ENCODE results near the gene DOK3. TPM values are rescaled to one million over a fixed set of nuclear protein-coding genes. Genes with fewer than 3 reads are reported as not detected.

Gene DOK3
- polyA plus RNA-seq, 4 donors, result 3.1 to 6.0 (median 4.1) TPM

DNA sequence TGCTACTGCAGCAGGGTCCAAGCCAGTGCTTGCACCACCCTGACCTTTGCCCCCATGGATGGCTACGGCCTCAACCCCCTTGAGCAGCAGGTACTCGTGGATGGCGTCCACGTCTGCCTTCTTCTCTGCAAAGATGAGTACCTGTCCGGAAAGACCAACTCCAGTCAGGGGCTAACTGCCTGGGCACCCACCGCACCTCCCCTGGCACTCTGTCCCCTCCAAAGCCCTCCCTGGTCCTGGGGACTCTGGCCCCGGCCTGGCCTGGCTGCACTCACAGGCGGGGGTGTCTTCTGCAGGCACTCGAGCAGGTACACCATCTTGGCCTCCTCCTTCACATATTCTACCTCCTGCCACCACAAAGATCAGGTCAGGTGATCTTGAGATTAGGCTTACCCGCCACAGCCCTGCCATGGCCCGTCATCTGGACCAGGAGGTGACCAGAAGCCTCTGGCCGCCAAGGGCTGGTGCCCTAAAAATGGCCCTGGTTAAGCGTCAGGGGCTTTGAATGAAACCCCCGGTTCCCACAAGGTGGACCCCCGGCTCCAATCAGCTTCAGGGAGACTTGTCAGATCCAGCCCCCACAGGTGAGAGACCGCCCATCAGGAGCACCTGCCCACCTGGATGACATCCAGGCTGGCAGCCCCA lies 3.2 kb upstream of the DOK3 start:
- no peaks in the 10 kb centered on the region for H3K9me3 ChIP-seq (ENCODE audit: control insufficient read depth in 2 of 2, insufficient read depth in 1 of 2, low read depth in 1 of 2, low read length in 1 of 2)
- whole genome bisulfite sequencing, 3 donors, result 88 to 96% (median 90%) methylated on average over 16 of the region's 16 CpGs

GRCh38 chr5:177511796-177512675 lies 2.4 kb upstream of the DOK3 start:
- Histone ChIP-seq H3K9me3 (ENCODE audit: control insufficient read depth in 2 of 2, insufficient read depth in 1 of 2, low read depth in 1 of 2, low read length in 1 of 2) (no peaks in the 10 kb centered on the region), H3K4me1 (ENCODE audit: control insufficient read depth in 3 of 3, insufficient read depth in 2 of 3, low read depth in 1 of 3, low read length in 2 of 3) (peaks cover 5 to 9% (median 5%) of the 10 kb centered on the region in 3 donors), H3K36me3 (ENCODE audit: control insufficient read depth in 3 of 3, insufficient read depth in 2 of 3, low read depth in 1 of 3, low read length in 3 of 3) (peaks cover 6 to 66% (median 18%) of the 10 kb centered on the region in 3 donors), H3K4me3 (ENCODE audit: low read depth in 1 of 3, low read length in 3 of 3) (no peak overlapping the region), H3K27ac (ENCODE audit: low read depth in 1 of 3, low read length in 2 of 3) (no peak overlapping the region), H3K27me3 (ENCODE audit: control insufficient read depth in 3 of 3, insufficient read depth in 3 of 3, low read length in 3 of 3) (no peaks in the 10 kb centered on the region)
- DNase-seq (no peak), FAIRE-seq (no peak)
- 92 to 95% (median 92%) methylated on average over 34 of the region's 34 CpGs for WGBS, 3 donors

More for the DNA sequence above, 3.2 kb upstream of the DOK3 start:
- DNase-seq (no peak), FAIRE-seq (no peak)
- H3K27ac ChIP-seq (ENCODE audit: low read depth in 1 of 3, low read length in 2 of 3), result no peak overlapping the region
- H3K4me1 ChIP-seq (ENCODE audit: control insufficient read depth in 3 of 3, insufficient read depth in 2 of 3, low read depth in 1 of 3, low read length in 2 of 3), result peaks cover 5 to 9% (median 5%) of the 10 kb centered on the region in 3 donors
- no peak overlapping the region for H3K4me3 ChIP-seq (ENCODE audit: low read depth in 1 of 3, low read length in 3 of 3)
- H3K36me3 ChIP-seq (ENCODE audit: control insufficient read depth in 3 of 3, insufficient read depth in 2 of 3, low read depth in 1 of 3, low read length in 3 of 3), result peaks cover 6 to 66% (median 18%) of the 10 kb centered on the region in 3 donors
- H3K27me3 ChIP-seq (ENCODE audit: control insufficient read depth in 3 of 3, insufficient read depth in 3 of 3, low read length in 3 of 3), result no peaks in the 10 kb centered on the region

DNA sequence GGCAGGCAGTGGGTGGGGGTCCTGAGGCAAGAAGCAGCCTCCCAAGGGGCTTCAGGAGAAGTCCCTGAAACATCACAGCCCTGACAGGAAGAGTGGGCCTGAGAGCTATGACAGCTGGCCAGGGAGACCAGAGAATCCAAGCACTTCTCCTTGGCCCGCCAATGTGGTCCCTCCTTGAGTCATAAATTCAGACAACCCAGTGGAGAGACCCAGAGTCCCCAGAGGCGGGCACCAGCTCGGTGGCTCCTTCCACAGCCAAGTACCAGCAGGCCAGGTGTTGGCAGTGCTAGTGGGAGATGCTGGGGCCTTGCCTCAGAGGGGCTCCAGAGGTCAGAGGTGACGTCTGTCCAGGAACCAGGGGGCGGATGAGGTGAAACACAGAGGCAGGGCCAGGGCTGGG lies 1.6 kb upstream of the DOK3 start:
- Histone ChIP-seq H3K9me3 (ENCODE audit: control insufficient read depth in 2 of 2, insufficient read depth in 1 of 2, low read depth in 1 of 2, low read length in 1 of 2) (no peaks in the 10 kb centered on the region), H3K27ac (ENCODE audit: low read depth in 1 of 3, low read length in 2 of 3) (peak overlapping the region in 1 of 3 donors; percentile 28), H3K4me3 (ENCODE audit: low read depth in 1 of 3, low read length in 3 of 3) (no peak overlapping the region), H3K27me3 (ENCODE audit: control insufficient read depth in 3 of 3, insufficient read depth in 3 of 3, low read length in 3 of 3) (no peaks in the 10 kb centered on the region), H3K36me3 (ENCODE audit: control insufficient read depth in 3 of 3, insufficient read depth in 2 of 3, low read depth in 1 of 3, low read length in 3 of 3) (peaks cover 6 to 66% (median 18%) of the 10 kb centered on the region in 3 donors), H3K4me1 (ENCODE audit: control insufficient read depth in 3 of 3, insufficient read depth in 2 of 3, low read depth in 1 of 3, low read length in 2 of 3) (peaks cover 5 to 9% (median 5%) of the 10 kb centered on the region in 3 donors)
- DNase-seq, result no peak
- WGBS, 3 donors, result 85 to 94% (median 90%) methylated on average over 5 of the region's 5 CpGs
- FAIRE-seq, result no peak

DNA sequence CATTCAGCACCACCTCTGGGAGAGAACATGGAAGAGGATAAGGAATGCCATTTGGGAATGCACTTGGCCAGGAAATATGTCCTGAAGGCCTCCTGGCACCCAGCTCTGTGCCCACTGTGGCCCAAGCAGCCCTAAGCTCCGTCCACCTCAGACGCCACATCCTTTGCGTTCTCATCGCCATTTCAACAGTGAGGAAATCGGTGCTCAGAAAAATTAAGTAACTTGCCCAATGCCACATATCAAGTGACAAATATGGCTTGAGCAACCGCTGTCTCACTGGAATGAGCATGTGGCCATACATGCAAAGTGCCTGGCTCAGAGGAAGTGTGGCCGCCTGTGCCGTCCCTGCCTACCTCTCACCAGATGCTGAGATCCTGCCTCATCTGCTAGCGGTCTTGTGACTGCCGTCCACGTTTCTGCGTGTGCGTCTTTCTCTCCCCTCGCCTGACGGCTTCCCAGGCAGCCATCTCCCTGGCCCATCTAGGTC lies 984 bp upstream of the DOK3 start:
- Histone ChIP-seq H3K4me3 (ENCODE audit: low read depth in 1 of 3, low read length in 3 of 3) (no peak overlapping the region), H3K27me3 (ENCODE audit: control insufficient read depth in 3 of 3, insufficient read depth in 3 of 3, low read length in 3 of 3) (no peaks in the 10 kb centered on the region), H3K4me1 (ENCODE audit: control insufficient read depth in 3 of 3, insufficient read depth in 2 of 3, low read depth in 1 of 3, low read length in 2 of 3) (peaks cover 0 to 3% (median 2%) of the 10 kb centered on the region in 3 donors), H3K27ac (ENCODE audit: low read depth in 1 of 3, low read length in 2 of 3) (peak overlapping the region in 1 of 3 donors; percentile 34), H3K36me3 (ENCODE audit: control insufficient read depth in 3 of 3, insufficient read depth in 2 of 3, low read depth in 1 of 3, low read length in 3 of 3) (peaks cover 6 to 62% (median 18%) of the 10 kb centered on the region in 3 donors), H3K9me3 (ENCODE audit: control insufficient read depth in 2 of 2, insufficient read depth in 1 of 2, low read depth in 1 of 2, low read length in 1 of 2) (no peaks in the 10 kb centered on the region)
- FAIRE-seq, result no peak
- no peak for DNase-seq
- WGBS, 3 donors, result 81 to 92% (median 90%) methylated on average over 15 of the region's 15 CpGs

- no peak overlapping the region for H3K4me3 ChIP-seq (ENCODE audit: low read depth in 1 of 3, low read length in 3 of 3)
- peak overlapping the region in 1 of 3 donors; percentile 34 for H3K27ac ChIP-seq (ENCODE audit: low read depth in 1 of 3, low read length in 2 of 3)
- H3K27me3 ChIP-seq (ENCODE audit: control insufficient read depth in 3 of 3, insufficient read depth in 3 of 3, low read length in 3 of 3), result no peaks in the 10 kb centered on the region
- no peaks in the 10 kb centered on the region for H3K9me3 ChIP-seq (ENCODE audit: control insufficient read depth in 2 of 2, insufficient read depth in 1 of 2, low read depth in 1 of 2, low read length in 1 of 2)
- WGBS, 3 donors, result 67 to 77% (median 74%) methylated on average over 11 of the region's 11 CpGs
- DNase-seq (no peak), FAIRE-seq (no peak)
- no peaks in the 10 kb centered on the region for H3K4me1 ChIP-seq (ENCODE audit: control insufficient read depth in 3 of 3, insufficient read depth in 2 of 3, low read depth in 1 of 3, low read length in 2 of 3)
- peaks cover 6 to 57% (median 15%) of the 10 kb centered on the region in 3 donors for H3K36me3 ChIP-seq (ENCODE audit: control insufficient read depth in 3 of 3, insufficient read depth in 2 of 3, low read depth in 1 of 3, low read length in 3 of 3)
These were observed 453 bp upstream of the DOK3 start for GRCh38 chr5:177509991-177510566.

DNA sequence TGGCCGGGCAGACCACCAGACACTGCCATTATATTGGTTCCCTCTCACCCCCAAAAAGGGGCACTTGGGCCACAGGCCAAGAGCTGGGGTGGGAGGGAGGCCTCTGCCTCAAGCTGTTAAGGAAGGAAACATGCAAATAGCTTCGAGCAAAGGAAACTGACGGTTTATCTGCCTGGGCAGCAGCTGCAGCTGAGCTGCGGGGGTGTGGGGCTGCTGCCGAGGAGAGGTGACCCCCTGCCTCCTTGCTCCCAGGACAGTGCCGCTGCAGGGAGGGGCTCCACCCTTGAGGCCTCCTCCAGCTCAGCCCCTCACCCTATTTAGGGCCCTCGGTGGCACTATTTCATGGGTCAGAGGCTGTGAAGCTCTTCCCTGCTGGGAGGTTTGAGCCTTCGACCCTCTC lies 789 bp downstream of the DOK3 start:
- WGBS, 3 donors, result 46 to 72% (median 57%) methylated on average over 7 to 8 of the region's 8 CpGs
- H3K4me3 ChIP-seq (ENCODE audit: low read depth in 1 of 3, low read length in 3 of 3), result no peak overlapping the region

DNA sequence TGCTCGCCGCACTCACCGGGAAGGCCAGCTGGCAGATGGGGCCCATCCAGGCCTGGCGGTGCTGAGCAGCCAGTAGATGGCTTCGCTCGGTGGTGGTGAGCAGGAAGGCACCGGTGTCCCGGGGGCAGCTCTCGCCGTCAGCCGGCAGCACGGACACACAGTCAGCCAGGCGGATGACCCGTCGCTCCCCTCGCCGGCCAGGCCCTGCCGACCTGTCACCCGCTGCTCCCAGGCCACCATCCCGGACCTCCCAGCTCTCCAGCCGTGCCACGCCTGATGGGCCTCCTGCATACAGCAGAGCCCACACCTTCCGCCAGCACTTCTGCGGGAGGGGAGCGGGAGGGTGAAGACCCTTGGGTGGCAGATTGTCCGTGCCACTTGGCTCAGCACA lies 1.4 kb downstream of the DOK3 start:
- DNase-seq, result no peak
- H3K9me3 ChIP-seq (ENCODE audit: control insufficient read depth in 2 of 2, insufficient read depth in 1 of 2, low read depth in 1 of 2, low read length in 1 of 2), result no peaks in the 10 kb centered on the region
- no peaks in the 10 kb centered on the region for H3K4me1 ChIP-seq (ENCODE audit: control insufficient read depth in 3 of 3, insufficient read depth in 2 of 3, low read depth in 1 of 3, low read length in 2 of 3)
- H3K4me3 ChIP-seq (ENCODE audit: low read depth in 1 of 3, low read length in 3 of 3), result no peak overlapping the region
- peaks cover 6 to 46% (median 11%) of the 10 kb centered on the region in 3 donors for H3K36me3 ChIP-seq (ENCODE audit: control insufficient read depth in 3 of 3, insufficient read depth in 2 of 3, low read depth in 1 of 3, low read length in 3 of 3)
- peak overlapping the region in 1 of 3 donors; percentile 21 for H3K27ac ChIP-seq (ENCODE audit: low read depth in 1 of 3, low read length in 2 of 3)
- FAIRE-seq, result no peak
- H3K27me3 ChIP-seq (ENCODE audit: control insufficient read depth in 3 of 3, insufficient read depth in 3 of 3, low read length in 3 of 3), result no peaks in the 10 kb centered on the region
- WGBS, 3 donors, result 81 to 96% (median 84%) methylated on average over 22 to 26 of the region's 26 CpGs

More for the DNA sequence above, 789 bp downstream of the DOK3 start:
- DNase-seq (no peak), FAIRE-seq (no peak)
- H3K27ac ChIP-seq (ENCODE audit: low read depth in 1 of 3, low read length in 2 of 3), result peak overlapping the region in 1 of 3 donors; percentile 74
- peaks cover 6 to 49% (median 14%) of the 10 kb centered on the region in 3 donors for H3K36me3 ChIP-seq (ENCODE audit: control insufficient read depth in 3 of 3, insufficient read depth in 2 of 3, low read depth in 1 of 3, low read length in 3 of 3)
- H3K27me3 ChIP-seq (ENCODE audit: control insufficient read depth in 3 of 3, insufficient read depth in 3 of 3, low read length in 3 of 3), result no peaks in the 10 kb centered on the region
- H3K9me3 ChIP-seq (ENCODE audit: control insufficient read depth in 2 of 2, insufficient read depth in 1 of 2, low read depth in 1 of 2, low read length in 1 of 2), result no peaks in the 10 kb centered on the region
- no peaks in the 10 kb centered on the region for H3K4me1 ChIP-seq (ENCODE audit: control insufficient read depth in 3 of 3, insufficient read depth in 2 of 3, low read depth in 1 of 3, low read length in 2 of 3)

DNA sequence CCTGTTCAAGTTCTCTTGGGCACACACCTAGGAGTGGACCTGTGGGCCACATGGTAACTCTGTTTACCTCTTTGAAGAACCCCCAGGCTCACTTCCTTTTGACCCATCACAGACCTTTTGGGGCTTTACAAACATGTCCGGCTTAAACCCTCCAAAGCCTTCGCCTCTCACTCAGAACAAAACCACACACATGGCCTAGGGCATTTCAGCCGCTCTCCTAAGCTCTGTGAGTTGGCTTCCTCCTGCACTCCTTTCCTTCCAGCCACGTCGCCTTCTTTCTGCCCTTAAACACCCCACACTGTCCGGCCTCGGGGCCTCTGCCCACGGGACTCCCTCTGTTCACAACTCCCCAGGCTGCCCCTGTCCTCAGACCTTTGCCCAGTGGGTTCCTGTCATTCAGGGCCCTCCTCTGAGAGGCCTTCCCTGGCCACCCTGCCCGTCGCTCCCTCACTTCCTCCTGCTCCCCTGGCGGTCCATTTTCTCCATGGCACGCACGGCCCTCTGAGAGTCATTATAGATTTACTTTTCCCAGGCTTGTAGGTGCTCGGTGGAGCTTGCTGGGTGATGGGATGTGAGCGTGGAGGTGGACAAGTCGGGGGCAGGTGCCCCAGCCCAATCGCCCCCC lies 1.9 kb downstream of the DOK3 start:
- H3K27ac ChIP-seq (ENCODE audit: low read depth in 1 of 3, low read length in 2 of 3), result no peak overlapping the region
- WGBS, 3 donors, result 73 to 88% (median 86%) methylated on average over 17 of the region's 17 CpGs
- FAIRE-seq, result no peak

More for the DNA sequence above, 1.9 kb downstream of the DOK3 start:
- Histone ChIP-seq H3K27me3 (ENCODE audit: control insufficient read depth in 3 of 3, insufficient read depth in 3 of 3, low read length in 3 of 3) (no peaks in the 10 kb centered on the region), H3K9me3 (ENCODE audit: control insufficient read depth in 2 of 2, insufficient read depth in 1 of 2, low read depth in 1 of 2, low read length in 1 of 2) (no peaks in the 10 kb centered on the region), H3K36me3 (ENCODE audit: control insufficient read depth in 3 of 3, insufficient read depth in 2 of 3, low read depth in 1 of 3, low read length in 3 of 3) (peaks cover 6 to 41% (median 11%) of the 10 kb centered on the region in 3 donors), H3K4me3 (ENCODE audit: low read depth in 1 of 3, low read length in 3 of 3) (no peak overlapping the region), H3K4me1 (ENCODE audit: control insufficient read depth in 3 of 3, insufficient read depth in 2 of 3, low read depth in 1 of 3, low read length in 2 of 3) (no peaks in the 10 kb centered on the region)
- DNase-seq, result no peak
